ENCODE data around the gene TNK2. TPM values are rescaled to one million over a fixed set of nuclear protein-coding genes. Genes with fewer than 3 reads are reported as not detected.

TNK2 gene
- total and polyA plus RNA-seq, 2 of the 8 experiments (the other 6 are each of a cell fraction or from before 2014, with no cell fraction given) = 10.4 to 33.9 TPM

DNA sequence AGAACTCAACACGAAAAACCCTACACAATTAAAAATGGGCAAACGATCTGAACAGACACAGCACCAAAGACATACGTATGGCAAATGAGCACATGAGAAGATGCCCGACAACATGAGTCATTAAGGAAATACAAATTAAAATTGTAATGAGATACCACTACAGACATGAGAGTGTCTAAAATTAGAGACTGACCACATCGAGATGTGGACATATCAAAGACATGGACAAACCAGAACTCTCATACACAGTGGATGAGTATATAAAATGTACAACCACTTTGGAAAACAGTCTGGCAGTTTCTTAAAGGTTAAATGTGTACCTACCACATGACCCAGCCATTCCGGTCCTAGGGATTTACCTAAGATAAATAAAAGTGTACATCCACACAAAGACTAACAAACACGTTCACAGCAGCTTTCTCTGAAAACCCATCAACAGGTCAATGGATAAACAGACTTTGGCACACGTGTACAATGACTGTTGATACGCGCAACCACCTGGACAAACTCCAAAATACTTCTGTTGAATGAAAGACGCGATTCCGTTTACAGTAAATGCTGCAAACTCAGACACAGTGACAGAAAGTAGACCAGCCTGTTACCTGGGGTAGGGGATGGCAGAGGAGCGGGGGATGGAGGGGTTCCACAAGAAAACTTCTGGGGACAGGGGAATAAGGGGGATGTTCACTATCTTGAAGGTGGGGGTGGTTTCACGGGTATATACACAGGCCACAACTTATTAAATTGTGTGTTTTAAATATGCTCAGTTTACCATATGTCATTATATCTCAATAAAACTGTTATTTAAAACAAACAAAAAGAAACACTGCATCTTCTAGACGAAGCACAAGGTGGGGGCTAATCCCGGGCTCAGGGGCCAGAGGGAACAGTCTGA is 2.1 kb downstream of the TNK2 start:
- peaks cover 5 to 26% of the 10 kb centered on the region in 2 experiments for H4K20me1 ChIP-seq (replicated peaks in 1 of 2; ENCODE audit: control insufficient read depth in 1 of 2, insufficient read depth in 2 of 2, low read length in 2 of 2)
- H3K18ac ChIP-seq (ENCODE audit: extremely low read depth, low read length) = no peak overlapping the region
- peaks cover 7 to 25% of the 10 kb centered on the region in 2 experiments; a peak in 3 of 4 replicates for H3K79me2 ChIP-seq (ENCODE audit: control insufficient read depth in 1 of 2, insufficient read depth in 2 of 2, low read length in 2 of 2)
- H2BK12ac ChIP-seq (ENCODE audit: low read depth, low read length) = no peak overlapping the region
- peaks cover 0 to 12% (median 4%) of the 10 kb centered on the region in 4 experiments; a peak in 5 of 7 replicates for H3K27me3 ChIP-seq (replicated peaks in 1 of 4; ENCODE audit: control insufficient read depth in 3 of 4, extremely low read depth in 1 of 4, insufficient read depth in 3 of 4, low read length in 3 of 4)
- H3K27ac ChIP-seq (ENCODE audit: low read depth, low read length) = no peak overlapping the region
- peaks cover 7 to 20% (median 15%) of the 10 kb centered on the region in 4 experiments; a peak in 6 of 7 replicates for H3K4me1 ChIP-seq (replicated peaks in 1 of 4; ENCODE audit: control insufficient read depth in 3 of 4, insufficient read depth in 4 of 4, low read length in 3 of 4)
- ChIA-PET POLR2A (ENCODE audit: partially characterized antibody) (interaction anchor here (1.9 kb wide), 1 partner anchor 12 kb away, joined by 10 read pairs; no protein-coding TSS in a partner anchor), CTCF (ENCODE audit: partially characterized antibody) (interaction anchor here (1.0 to 3.6 kb wide), 7 partner anchors 8 to 47 kb away, joined by 3 to 28 read pairs (median 10); no protein-coding TSS in a partner anchor)
- H3K56ac ChIP-seq (replicated peaks; ENCODE audit: insufficient read length, low read depth, low read length) = no peak overlapping the region
- H2BK15ac ChIP-seq (ENCODE audit: low read length) = no peak overlapping the region
- no peak overlapping the region for H4K8ac ChIP-seq (ENCODE audit: extremely low read depth, insufficient read depth, low read length)
- TF ChIP-seq, protein P1, sequence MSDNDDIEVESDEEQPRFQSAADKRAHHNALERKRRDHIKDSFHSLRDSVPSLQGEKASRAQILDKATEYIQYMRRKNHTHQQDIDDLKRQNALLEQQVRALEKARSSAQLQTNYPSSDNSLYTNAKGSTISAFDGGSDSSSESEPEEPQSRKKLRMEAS (IDR thresholded peaks at IDR 0.05) = no peak
- TF ChIP-seq SAP30 (IDR thresholded peaks at IDR 0.05; ENCODE audit: insufficient read depth, insufficient replicate concordance, low read length) (no peak), TAF1 (IDR thresholded peaks at IDR 0.05; ENCODE audit: low read depth, low read length) (no peak), RFX5 (IDR thresholded peaks at IDR 0.05; ENCODE audit: borderline replicate concordance, low read depth, low read length) (no peak)
- TF ChIP-seq, protein P2, sequence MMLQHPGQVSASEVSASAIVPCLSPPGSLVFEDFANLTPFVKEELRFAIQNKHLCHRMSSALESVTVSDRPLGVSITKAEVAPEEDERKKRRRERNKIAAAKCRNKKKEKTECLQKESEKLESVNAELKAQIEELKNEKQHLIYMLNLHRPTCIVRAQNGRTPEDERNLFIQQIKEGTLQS (IDR thresholded peaks at IDR 0.05; ENCODE audit: insufficient read depth, low read depth, low read length) = no peak
- no peak overlapping the region for H2AK5ac ChIP-seq (ENCODE audit: low read depth, low read length)
- no peak overlapping the region for H3K9ac ChIP-seq (replicated peaks in 1 of 4; ENCODE audit: extremely low read depth in 1 of 4, low read depth in 3 of 4, low read length in 3 of 4)
- H3K4me3 ChIP-seq (ENCODE audit: extremely low read depth in 1 of 4, insufficient read depth in 2 of 4, low read depth in 3 of 4, low read length in 4 of 4) = no peak overlapping the region
- WGBS, 2 experiments (ENCODE audit: extremely low coverage in 1 of 2, insufficient coverage in 1 of 2, insufficient read length in 1 of 2, insufficient replicate concordance in 2 of 2, low coverage in 1 of 2, low lambda C conversion rate in 2 of 2, missing lambda C conversion rate in 1 of 2) = 92% methylated on average over 17 of the region's 17 CpGs; no CpG with 5 or more reads in 1 of the 2 experiments
- peaks cover 13% of the 10 kb centered on the region for H3K23me2 ChIP-seq (ENCODE audit: low read depth, low read length)
- H3K4ac ChIP-seq (replicated peaks; ENCODE audit: insufficient read length, low read depth, low read length) = no peak overlapping the region
- no peak overlapping the region for H4K5ac ChIP-seq (ENCODE audit: insufficient read length, low read depth, low read length)
- FAIRE-seq (no peak), DNase-seq (ENCODE audit: low read depth in 1 of 2, low spot score in 2 of 2) (no peak)
- no peak overlapping the region; a peak in 1 of 4 replicates for H3K4me2 ChIP-seq (ENCODE audit: insufficient read depth in 1 of 2, low read depth in 2 of 2, low read length in 2 of 2)
- peaks cover 4% of the 10 kb centered on the region for H3K79me1 ChIP-seq (ENCODE audit: low read depth, low read length)
- H2BK20ac ChIP-seq (ENCODE audit: low read length) = no peak overlapping the region
- no peak overlapping the region for H4K91ac ChIP-seq (replicated peaks; ENCODE audit: insufficient read length, low read length)
- no peak overlapping the region for H2BK120ac ChIP-seq (replicated peaks; ENCODE audit: low read depth, low read length)
- no peak overlapping the region for H2AFZ ChIP-seq (ENCODE audit: low read length)
- H3K14ac ChIP-seq (ENCODE audit: insufficient read length) = no peak overlapping the region
- no peak overlapping the region for H3K23ac ChIP-seq (ENCODE audit: insufficient read length)
- no peak overlapping the region for H2BK5ac ChIP-seq (ENCODE audit: low read depth, low read length)
- H3K36me3 ChIP-seq (ENCODE audit: control insufficient read depth in 2 of 4, insufficient read depth in 4 of 4, low read length in 3 of 4) = no peaks in the 10 kb centered on the region
- no peaks in the 10 kb centered on the region for H3K9me3 ChIP-seq (ENCODE audit: insufficient read depth in 2 of 2, low read depth in 1 of 2, low read length in 1 of 2)
